IPS DF 4.7 (cell line): ENCODE data around the gene FKBP7.
"Not testable (repeated sequence)": the region's sequence is repeated elsewhere in the genome, so short reads cannot be mapped to it uniquely, and the experiment has no call there.

Experiments used
- DNase-seq: peaks from one replicate; pipeline ENCODE4 v3.0.0-alpha.2; 2013; ENCODE audit warnings: low spot score; ENCODE audit errors: extremely low read depth

Gene FKBP7

GRCh38 chr2:178478439-178479274 lies at the start of gene FKBP7:
Gene FKBP7 (minus strand): TSS chr2:178478600. CDS start chr2:178478499, 101 bp downstream.
- peak; percentile 36 for DNase-seq

GRCh38 chr2:178527592-178527991 lies 49.2 kb upstream of the FKBP7 start:
- no peak for DNase-seq

- DNase-seq: no peak
Observed at GRCh38 chr2:178526256-178526655, 47.9 kb upstream of the FKBP7 start.

GRCh38 chr2:178525460-178525859 lies 47.1 kb upstream of the FKBP7 start:
- DNase-seq: not testable (repeated sequence)

GRCh38 chr2:178525010-178525409 lies 46.6 kb upstream of the FKBP7 start:
- DNase-seq: not testable (repeated sequence)

- no peak for DNase-seq
Observed at GRCh38 chr2:178523596-178524134, 45.3 kb upstream of the FKBP7 start.

GRCh38 chr2:178522950-178523595 lies 44.7 kb upstream of the FKBP7 start:
- DNase-seq: peak; percentile 83

- no peak for DNase-seq
Observed at GRCh38 chr2:178521304-178522150, 43.1 kb upstream of the FKBP7 start.

- DNase-seq: no peak
Observed at GRCh38 chr2:178517496-178517895, 39.1 kb upstream of the FKBP7 start.

GRCh38 chr2:178514664-178515063 lies 36.3 kb upstream of the FKBP7 start:
- no peak for DNase-seq

- DNase-seq: no peak
Observed at GRCh38 chr2:178513876-178514275, 35.5 kb upstream of the FKBP7 start.

- DNase-seq: no peak
Observed at GRCh38 chr2:178512484-178512883, 34.1 kb upstream of the FKBP7 start.

- DNase-seq: no peak
Observed at GRCh38 chr2:178510384-178510783, 32.0 kb upstream of the FKBP7 start.

- no peak for DNase-seq
Observed at GRCh38 chr2:178508646-178509045, 30.2 kb upstream of the FKBP7 start.

GRCh38 chr2:178506949-178507348 lies 28.5 kb upstream of the FKBP7 start:
- no peak for DNase-seq

GRCh38 chr2:178506524-178506923 lies 28.1 kb upstream of the FKBP7 start:
- peak; percentile 11 for DNase-seq

- DNase-seq: no peak
Observed at GRCh38 chr2:178506101-178506500, 27.7 kb upstream of the FKBP7 start.

GRCh38 chr2:178502751-178503150 lies 24.4 kb upstream of the FKBP7 start:
- no peak for DNase-seq

GRCh38 chr2:178499640-178500039 lies 21.2 kb upstream of the FKBP7 start:
- DNase-seq: no peak

- no peak for DNase-seq
Observed at GRCh38 chr2:178498137-178498536, 19.7 kb upstream of the FKBP7 start.

- no peak for DNase-seq
Observed at GRCh38 chr2:178496049-178496448, 17.6 kb upstream of the FKBP7 start.

GRCh38 chr2:178491612-178492011 lies 13.2 kb upstream of the FKBP7 start:
- DNase-seq: no peak
